GM21717 (cell line): ENCODE measurements around the gene FOXC2.

Experiments
- ATAC-seq: cut with Tn5 transposase; IDR thresholded peaks from one replicate; pipeline ENCODE4 v1.9.1; 2021; ENCODE audit warnings: mild to moderate bottlenecking, moderate library complexity; ENCODE audit not compliant: unreplicated experiment

FOXC2 gene

DNA sequence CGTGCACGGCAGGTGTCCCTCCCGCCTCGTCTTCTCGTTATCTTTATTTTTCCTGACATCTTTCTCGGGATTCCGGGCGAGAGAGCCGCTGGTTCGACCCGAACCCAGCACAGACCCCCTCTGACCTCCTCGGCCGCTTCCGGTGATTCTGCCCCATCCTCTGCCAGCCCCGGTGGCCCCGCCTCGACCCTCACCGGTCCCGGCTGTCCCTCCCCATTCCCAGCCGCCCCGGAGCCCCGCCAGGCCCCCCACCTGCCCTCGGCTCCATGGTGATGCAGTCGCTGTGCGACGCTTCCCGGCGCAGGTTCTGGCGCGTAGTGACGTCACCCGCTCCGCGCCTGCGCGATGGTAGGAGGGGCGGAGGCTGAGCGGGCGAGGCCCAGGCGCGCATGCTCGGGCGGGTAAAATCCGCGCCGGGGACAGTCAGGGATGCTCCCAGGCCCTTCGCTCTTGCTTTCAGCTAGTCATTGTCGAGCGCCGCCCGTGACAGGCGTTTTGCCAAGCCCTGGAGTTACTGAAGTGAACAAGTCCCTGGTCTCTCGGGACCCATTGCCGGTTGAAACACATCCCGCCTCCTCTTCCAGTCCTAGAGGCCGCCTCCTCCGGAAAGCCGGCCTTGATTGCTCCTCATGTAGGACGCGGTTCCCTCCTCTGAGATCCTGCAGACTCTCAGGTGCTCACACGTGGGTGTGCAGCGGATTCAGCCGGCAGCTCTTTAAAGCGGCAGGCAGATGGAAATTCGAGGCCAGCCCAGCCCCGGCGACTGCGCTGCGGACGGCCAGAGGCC is 11.5 kb upstream of the FOXC2 start, which contains the start of gene MTHFSD:
MTHFSD (minus strand) TSS at position 319 of the 787 bp plus-strand sequence; CDS start at position 268, 51 bp downstream.
- peak; percentile 79 for ATAC-seq

DNA sequence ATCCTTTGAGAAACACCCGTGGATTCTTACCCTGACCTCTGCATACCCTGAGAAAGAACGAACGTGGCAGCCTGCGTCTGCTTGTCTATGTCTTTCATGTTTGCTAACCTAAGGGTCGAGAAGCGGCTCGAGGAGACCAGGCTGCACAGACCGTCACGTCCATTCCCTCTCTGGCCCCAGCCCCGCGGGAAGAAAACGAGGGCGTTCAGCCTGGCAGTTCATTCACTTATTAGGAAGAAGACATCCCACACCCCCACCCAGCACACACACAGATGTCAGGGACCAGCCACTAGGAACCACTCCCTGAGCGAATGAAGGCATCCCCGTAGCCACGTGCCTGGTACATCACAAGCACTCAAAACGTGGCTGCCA is 10.9 kb upstream of the FOXC2 start:
- ATAC-seq: no peak

DNA sequence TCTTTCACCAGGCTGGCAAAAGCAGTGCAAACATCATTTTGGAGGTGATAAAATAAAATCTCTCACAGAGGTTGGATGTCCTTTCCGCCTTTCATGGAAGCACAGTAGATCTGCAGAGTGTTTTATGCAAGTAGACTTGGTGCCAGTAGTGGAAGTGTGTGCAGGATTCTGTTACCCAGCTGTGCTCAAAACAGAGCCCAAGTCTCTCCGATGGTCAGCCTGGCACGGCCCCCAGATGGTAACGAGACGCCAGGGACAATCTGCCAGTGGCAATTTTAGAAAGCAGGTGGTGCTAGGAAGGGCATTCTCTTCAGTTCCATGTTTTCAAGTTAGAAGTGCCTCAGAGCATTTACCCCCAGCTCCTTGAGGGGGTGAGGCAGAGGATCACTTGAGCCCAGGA is 10.1 kb upstream of the FOXC2 start:
- ATAC-seq: no peak

DNA sequence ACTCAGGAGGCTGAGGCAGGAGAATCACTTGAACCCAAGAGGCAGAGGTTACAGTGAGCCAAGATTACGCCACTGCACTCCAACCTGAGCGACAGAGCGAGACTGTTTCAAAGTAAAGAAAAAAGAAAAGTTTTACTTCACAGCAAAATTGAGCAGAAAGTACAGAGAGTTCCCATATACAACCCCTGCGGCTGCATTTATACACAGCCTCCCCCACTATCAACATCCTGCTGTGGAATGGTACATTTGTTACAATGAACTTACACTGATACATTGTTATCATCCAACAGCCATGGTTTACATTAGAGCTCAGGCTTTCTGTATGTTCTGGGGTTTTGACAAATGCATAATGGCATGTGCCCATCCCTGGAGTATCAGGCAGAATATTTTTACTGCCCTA is 9.0 kb upstream of the FOXC2 start:
- ATAC-seq: no peak

DNA sequence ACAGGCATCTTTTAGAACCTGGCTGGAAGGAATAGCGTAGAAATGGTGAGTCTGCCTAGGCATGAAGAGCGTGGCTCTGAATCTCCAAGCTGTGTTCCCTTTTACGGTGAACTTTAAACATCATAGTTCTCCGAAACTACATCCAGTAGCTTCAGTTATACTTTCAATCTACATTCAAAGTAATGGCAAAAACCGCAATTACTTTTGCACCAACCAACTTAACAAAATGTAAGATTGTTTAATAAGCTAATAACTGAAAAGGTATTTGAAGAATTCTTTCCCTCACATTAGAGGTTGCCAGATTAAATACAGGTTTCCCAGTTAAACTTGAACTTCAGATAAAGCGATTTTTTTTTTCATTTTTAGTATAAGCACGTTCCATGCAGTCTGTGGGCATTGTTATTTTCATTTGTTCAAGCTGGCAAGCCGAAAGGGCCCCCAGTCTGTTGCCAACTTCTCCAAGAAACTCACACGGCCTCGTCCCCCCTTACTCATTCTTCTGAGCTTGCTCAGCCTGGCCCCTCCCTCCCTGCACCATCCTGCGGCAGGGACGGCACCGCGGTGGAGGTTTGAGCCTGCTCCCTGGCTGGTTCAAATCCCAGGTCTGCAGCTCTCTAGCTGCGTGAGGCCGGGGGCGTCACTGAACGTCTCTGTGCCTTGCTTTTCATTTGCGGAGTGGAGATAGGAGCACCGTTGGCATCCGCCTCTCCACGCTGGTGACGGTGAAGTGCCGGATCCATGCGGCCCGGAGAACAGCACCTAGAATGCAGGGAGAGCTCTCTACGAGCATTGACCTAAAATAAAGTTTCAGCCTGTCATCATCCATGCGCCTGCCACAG is 8.1 kb upstream of the FOXC2 start:
- ATAC-seq: no peak

DNA sequence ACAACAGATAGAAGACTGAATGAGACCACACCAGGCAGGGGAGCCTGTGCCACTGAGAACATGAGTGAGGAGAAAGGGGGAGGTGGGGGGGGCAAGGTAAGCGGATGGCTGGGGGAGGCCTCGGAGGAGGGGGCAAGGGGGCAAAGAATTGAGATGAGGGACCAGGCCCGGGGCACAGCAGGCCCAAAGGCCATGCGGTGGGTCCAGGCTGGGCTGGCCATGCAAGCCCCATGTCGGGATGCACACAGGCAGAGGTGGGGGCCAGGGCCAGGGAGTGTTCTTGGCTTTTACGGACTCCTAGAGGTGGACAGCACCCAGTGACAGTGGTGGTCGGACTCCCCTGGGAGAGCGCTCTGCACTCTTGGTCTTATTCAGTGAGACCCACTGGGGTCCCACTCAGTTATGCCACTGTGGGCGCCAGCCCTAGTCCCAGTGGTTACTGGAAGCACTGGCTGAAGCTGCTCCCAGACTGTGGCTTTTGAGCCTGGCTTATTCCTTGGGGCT is 6.8 kb upstream of the FOXC2 start:
- ATAC-seq: no peak

DNA sequence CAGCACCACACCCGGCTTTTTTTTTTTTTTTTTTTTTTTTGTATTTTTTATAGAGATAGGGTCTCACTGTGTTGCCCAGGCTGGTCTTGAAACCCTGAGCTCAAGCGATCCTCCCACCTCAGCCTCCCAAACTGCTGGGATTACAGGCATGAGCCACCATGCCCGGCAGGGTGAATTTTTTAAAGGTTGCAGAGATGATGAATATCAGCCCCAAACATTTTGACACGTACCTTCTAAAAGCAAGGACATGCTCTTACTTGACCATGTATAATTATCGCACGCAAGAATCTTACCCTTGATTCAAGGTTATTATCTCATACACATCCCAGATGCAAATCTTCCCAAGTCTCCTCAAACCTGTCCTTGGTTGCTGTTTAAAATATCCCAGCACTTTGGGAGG is 4.3 kb upstream of the FOXC2 start:
- ATAC-seq: no peak

DNA sequence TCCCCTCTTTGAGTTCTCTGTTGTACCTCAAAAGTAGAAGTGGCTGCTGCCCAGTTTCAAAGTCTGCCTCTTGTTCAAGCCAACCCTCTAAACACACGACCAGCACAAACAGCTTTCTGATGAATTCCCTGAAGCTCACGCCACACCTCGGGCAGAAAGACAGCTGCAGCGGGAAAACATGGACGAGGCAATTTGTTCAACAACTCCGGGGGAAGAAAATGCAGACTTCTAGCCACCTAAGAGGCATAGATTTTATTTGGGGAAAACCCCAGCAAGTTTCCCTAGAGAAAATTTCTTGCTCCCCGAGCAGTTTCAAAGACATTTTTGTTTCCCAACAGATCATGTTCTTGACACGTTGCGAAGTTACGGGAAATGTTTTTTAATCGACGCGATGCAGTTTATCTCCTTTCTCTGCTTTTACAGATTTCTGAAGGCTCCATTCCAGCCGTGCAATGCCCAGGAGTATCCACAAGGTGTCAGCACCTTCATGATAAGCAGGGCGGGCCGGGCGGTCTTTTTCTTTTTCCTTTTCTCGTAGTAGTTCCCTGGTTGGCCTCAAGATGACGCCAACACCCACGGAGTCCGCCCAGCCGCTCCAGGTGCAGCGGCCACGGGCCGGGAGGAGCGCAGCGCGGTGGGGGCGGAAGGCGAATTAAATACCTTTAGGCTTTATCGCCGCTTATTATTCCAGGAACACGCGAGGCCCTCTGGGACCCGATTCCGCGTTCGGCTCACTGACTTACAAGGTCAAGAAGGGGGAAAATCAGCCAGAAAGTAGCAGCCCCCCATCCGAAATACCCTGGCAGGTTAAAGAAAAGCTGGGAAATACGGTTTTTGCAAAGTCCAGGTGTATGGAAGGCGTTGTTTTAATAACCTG is 2.9 kb upstream of the FOXC2 start:
- peak; percentile 66 for ATAC-seq

DNA sequence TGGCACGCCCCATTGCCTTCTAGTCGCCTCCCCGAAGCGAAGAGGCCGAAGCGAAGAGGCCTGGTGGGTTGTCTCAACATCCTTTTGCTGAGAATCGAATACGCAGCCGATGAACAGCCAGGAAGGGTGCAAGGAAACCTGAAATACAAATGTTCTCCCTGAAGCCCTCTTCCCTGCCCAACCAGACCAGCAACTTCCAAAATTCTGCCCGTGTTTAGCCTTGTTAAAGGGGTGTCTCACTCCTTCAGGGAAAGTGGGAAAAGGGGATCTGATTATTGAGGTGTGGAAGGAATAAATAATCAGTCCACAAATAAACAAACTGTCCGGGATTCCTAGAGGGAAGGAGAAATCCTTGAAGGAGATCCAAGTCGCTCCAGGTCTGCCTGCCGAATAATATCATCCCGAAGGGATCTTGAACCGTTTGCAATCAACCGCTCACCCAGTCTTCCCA is 1.4 kb upstream of the FOXC2 start:
- ATAC-seq: no peak

DNA sequence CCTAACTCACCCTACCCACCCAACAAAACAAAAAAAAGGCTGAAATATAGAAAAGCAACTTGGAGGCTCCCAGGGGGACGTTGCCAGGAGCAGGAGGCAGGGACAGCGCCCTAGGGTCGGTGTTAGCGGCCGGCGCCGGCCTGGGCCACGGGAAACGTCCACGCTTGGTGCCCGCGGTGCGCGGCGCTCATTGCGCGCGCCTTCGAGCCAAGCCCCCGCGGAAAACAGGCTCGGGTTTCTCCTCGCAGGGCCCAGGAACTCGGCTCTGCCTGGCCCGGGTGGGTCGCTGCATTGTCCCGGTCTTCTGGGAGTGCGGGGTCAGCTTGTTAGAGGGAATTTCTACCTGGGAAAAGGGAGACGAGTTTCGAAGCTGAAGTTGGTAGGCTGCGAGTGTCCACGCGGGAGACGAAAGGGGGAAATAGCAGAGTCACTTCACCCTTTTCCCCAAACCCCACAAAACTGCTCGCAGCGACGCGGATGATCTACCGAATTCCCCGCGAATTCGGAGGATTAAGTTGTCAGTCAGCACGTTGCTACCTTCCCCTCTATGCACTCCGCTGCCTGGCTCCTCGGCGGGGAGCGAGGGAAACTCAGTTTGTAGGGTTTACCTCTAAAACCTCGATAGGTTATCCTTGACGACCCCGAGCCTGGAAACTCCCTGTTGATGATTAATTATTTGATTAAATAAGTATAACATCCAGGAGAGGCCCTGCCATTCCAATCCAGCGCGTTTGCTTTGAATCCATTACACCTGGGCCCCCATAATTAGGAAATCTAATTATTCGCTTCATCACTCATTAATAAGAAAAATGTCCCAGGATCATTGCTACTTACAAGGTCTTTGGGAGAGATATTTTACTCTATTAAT is 751 bp upstream of the FOXC2 start:
- ATAC-seq: no peak

DNA sequence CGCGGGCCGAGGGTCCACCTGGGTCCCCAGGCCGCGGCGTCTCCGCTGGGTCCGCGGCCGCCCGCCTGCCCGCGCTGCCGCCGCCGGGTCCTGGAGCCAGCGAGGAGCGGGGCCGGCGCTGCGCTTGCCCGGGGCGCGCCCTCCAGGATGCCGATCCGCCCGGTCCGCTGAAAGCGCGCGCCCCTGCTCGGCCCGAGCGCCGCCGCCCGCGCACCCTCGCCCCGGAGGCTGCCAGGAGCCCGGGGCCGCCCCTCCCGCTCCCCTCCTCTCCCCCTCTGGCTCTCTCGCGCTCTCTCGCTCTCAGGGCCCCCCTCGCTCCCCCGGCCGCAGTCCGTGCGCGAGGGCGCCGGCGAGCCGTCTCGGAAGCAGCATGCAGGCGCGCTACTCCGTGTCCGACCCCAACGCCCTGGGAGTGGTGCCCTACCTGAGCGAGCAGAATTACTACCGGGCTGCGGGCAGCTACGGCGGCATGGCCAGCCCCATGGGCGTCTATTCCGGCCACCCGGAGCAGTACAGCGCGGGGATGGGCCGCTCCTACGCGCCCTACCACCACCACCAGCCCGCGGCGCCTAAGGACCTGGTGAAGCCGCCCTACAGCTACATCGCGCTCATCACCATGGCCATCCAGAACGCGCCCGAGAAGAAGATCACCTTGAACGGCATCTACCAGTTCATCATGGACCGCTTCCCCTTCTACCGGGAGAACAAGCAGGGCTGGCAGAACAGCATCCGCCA is 504 bp downstream of the FOXC2 start:
- no peak for ATAC-seq

DNA sequence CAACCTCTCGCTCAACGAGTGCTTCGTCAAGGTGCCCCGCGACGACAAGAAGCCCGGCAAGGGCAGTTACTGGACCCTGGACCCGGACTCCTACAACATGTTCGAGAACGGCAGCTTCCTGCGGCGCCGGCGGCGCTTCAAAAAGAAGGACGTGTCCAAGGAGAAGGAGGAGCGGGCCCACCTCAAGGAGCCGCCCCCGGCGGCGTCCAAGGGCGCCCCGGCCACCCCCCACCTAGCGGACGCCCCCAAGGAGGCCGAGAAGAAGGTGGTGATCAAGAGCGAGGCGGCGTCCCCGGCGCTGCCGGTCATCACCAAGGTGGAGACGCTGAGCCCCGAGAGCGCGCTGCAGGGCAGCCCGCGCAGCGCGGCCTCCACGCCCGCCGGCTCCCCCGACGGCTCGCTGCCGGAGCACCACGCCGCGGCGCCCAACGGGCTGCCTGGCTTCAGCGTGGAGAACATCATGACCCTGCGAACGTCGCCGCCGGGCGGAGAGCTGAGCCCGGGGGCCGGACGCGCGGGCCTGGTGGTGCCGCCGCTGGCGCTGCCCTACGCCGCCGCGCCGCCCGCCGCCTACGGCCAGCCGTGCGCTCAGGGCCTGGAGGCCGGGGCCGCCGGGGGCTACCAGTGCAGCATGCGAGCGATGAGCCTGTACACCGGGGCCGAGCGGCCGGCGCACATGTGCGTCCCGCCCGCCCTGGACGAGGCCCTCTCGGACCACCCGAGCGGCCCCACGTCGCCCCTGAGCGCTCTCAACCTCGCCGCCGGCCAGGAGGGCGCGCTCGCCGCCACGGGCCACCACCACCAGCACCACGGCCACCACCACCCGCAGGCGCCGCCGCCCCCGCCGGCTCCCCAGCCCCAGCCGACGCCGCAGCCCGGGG is 1.3 kb downstream of the FOXC2 start:
- ATAC-seq: no peak

DNA sequence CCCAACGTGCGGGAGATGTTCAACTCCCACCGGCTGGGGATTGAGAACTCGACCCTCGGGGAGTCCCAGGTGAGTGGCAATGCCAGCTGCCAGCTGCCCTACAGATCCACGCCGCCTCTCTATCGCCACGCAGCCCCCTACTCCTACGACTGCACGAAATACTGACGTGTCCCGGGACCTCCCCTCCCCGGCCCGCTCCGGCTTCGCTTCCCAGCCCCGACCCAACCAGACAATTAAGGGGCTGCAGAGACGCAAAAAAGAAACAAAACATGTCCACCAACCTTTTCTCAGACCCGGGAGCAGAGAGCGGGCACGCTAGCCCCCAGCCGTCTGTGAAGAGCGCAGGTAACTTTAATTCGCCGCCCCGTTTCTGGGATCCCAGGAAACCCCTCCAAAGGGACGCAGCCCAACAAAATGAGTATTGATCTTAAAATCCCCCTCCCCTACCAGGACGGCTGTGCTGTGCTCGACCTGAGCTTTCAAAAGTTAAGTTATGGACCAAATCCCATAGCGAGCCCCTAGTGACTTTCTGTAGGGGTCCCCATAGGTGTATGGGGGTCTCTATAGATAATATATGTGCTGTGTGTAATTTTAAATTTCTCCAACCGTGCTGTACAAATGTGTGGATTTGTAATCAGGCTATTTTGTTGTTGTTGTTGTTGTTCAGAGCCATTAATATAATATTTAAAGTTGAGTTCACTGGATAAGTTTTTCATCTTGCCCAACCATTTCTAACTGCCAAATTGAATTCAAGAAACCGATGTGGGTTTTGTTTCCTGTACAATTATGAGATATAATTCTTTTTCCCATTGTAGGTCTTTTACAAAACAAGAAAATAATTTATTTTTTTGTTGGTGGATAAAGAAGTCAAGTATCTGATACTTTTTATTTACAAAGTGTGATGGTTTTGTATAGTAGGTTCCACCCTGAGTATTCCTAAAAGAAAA is 2.3 kb downstream of the FOXC2 start:
- no peak for ATAC-seq

DNA sequence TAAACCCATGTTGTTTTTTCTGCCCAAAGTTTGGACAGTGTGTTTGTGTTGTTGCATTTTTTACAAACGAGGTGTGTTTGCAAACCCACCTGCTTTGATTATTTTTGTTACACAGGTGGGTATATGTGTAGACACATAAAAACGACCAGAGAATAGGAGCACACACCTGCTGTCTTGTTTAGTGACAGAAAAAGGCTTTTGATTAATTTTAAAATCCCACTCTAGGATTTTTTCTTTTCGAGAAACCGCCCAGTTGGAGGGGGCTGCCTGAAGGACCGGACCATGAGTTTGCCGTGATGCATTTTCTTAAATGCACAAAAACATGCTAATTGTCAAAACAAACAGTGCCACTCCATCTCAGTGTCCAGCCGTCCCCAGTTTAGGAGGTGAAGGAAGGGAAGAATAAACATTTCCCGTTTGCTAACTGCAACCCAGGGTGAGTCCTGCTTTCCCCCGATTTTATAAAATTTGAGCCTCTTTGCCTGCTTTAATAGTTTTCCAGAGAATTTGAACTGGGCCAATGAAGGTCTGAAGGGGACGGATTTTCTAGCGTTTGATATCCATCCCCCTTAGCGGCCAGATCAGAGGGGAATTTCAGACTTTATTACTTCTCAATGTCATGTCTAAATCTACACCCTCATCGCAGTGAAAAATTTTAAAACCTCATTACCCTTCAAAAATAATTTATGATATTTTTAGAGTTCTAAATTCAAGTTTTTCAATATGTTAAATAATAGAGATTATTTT is 3.2 kb downstream of the FOXC2 start:
- no peak for ATAC-seq

DNA sequence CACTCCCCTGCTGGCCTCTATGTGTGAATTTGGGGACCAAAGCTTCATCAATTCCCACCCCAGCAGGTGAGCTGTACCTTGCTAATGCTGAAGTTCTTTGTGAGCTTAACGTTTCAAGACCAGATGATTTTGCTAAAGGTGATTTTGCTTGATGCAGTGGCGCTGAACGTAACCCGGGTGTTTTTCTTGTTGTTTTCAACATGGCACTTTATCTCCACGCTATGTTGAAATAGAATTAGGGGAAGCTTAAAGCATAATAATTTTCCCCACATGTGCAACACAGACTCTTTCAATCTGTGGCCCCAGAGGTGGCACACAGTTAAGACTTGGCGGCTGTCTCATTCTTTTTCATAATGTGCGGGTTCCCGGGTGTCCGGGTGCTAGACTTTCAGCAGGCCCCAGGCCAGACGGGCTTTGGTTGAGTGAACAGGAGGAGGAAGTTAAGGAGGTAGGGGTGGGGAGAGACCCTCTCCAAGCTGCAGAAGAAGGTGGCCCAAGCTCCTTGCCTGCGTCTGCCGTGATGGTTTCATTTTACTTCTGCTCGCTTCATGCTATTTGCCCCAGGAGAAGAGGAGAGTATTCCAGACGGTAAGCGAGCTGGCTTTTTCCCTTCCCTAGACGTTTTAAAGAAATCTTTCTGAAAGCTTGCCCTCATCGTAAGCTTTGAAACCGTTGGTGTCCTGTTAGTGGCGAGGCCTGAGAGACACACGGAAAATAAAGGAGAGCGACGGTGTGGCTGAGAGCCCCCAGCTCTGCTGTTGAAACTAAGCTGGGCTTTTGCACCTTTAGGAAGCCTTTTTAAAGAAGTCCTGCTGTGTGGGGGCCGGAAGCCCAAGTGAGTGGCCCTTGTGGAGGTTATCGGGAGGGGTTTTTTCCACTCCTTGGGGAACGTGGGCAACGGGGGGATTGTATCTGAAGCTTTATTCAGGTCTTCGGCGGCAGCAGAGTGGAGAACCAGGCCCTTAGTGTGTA is 4.2 kb downstream of the FOXC2 start:
- ATAC-seq: no peak
